Astrocyte (in vitro differentiated cells and primary cell): ENCODE measurements around the gene RPUSD3. TPM values are rescaled to one million over a fixed set of nuclear protein-coding genes. Genes with fewer than 3 reads are reported as not detected.

Source experiments
- DNase-seq: peaks from one replicate; pipeline ENCODE4 v3.0.0-alpha.2; 2010; ENCODE audit warnings: low read depth
- FAIRE-seq: peaks from 2 replicates; lab custom pipeline; 2011; peaks lifted over from hg19 to GRCh38; lab: Jason Lieb, UNC
- H2AFZ ChIP-seq: 2 replicates; pipeline ENCODE4 v1.6.0; 2012; ENCODE audit warnings: low read depth, low read length, inconsistent platforms
- H3K27ac ChIP-seq: 2 replicates; pipeline ENCODE4 v1.5.1; 2011; ENCODE audit warnings: low read depth, low read length, inconsistent platforms
- H3K27me3 ChIP-seq: 2 replicates; pipeline ENCODE4 v1.6.0; 2011; ENCODE audit warnings: low read length, inconsistent platforms; ENCODE audit not compliant: insufficient read depth
- H3K36me3 ChIP-seq: 2 replicates; pipeline ENCODE4 v1.5.1; 2011; ENCODE audit warnings: low read length, inconsistent platforms; ENCODE audit not compliant: insufficient read depth
- H3K4me1 ChIP-seq: 2 replicates; pipeline ENCODE4 v1.5.1; 2011; ENCODE audit warnings: low read length, inconsistent platforms; ENCODE audit not compliant: insufficient read depth
- H3K4me2 ChIP-seq: 2 replicates; pipeline ENCODE4 v1.6.0; 2012; ENCODE audit warnings: low read length, inconsistent platforms
- H3K4me3 ChIP-seq: 2 replicates; pipeline ENCODE4 v1.5.1; 2011; ENCODE audit warnings: low read depth, mild to moderate bottlenecking, low read length, inconsistent platforms; ENCODE audit not compliant: insufficient read depth
- H3K79me2 ChIP-seq: 2 replicates; pipeline ENCODE4 v1.6.0; 2012; ENCODE audit warnings: mild to moderate bottlenecking, low read length, inconsistent platforms; ENCODE audit not compliant: insufficient read depth
- H3K9ac ChIP-seq: 2 replicates; pipeline ENCODE4 v1.6.0; 2012; ENCODE audit warnings: mild to moderate bottlenecking, low read length, inconsistent platforms
- H3K9me3 ChIP-seq: 2 replicates; pipeline ENCODE4 v1.5.1; 2012; ENCODE audit warnings: low read depth, mild to moderate bottlenecking, low read length, inconsistent platforms; ENCODE audit not compliant: insufficient read depth
- H4K20me1 ChIP-seq: 2 replicates; pipeline ENCODE4 v1.6.0; 2012; ENCODE audit warnings: low read length, inconsistent platforms; ENCODE audit not compliant: insufficient read depth
- H3K27ac Mint-ChIP-seq: one replicate; pipeline ENCODE4 v1.8.0; 2021; ENCODE audit warnings: mild to moderate bottlenecking, mixed read lengths; ENCODE audit not compliant: unreplicated experiment
- H3K27me3 Mint-ChIP-seq: one replicate; pipeline ENCODE4 v1.8.0; 2021; ENCODE audit warnings: low read depth, mixed read lengths; ENCODE audit not compliant: unreplicated experiment
- H3K36me3 Mint-ChIP-seq: one replicate; pipeline ENCODE4 v1.8.0; 2021; ENCODE audit warnings: low read depth, mixed read lengths; ENCODE audit not compliant: unreplicated experiment
- H3K4me1 Mint-ChIP-seq: one replicate; pipeline ENCODE4 v1.8.0; 2021; ENCODE audit warnings: low read depth, mixed read lengths; ENCODE audit not compliant: unreplicated experiment
- H3K4me3 Mint-ChIP-seq: one replicate; pipeline ENCODE4 v1.8.0; 2021; ENCODE audit warnings: mild to moderate bottlenecking, moderate library complexity, mixed read lengths; ENCODE audit not compliant: unreplicated experiment
- H3K9me3 Mint-ChIP-seq: one replicate; pipeline ENCODE4 v1.8.0; 2021; ENCODE audit warnings: mild to moderate bottlenecking, mixed read lengths; ENCODE audit not compliant: unreplicated experiment
- EZH2 ChIP-seq: IDR thresholded peaks from 2 replicates; pipeline ENCODE4 v1.6.1; 2012; ENCODE audit warnings: mild to moderate bottlenecking, low read length, inconsistent platforms; ENCODE audit not compliant: insufficient read depth
- total RNA-seq: library from RNA; stranded (reverse); gene quantifications from 2 replicates; pipeline ENCODE4 v1.2.1, GENCODE V29; 2021
- TF ChIP-seq, protein P1 (sequence below): IDR thresholded peaks from 2 replicates; pipeline ENCODE4 v1.5.1; 2011; ENCODE audit warnings: low read depth, mild to moderate bottlenecking, inconsistent platforms, low read length, moderate library complexity; ENCODE audit not compliant: insufficient read depth

The RPUSD3 gene
- total RNA-seq, 1 donor from 2014 or later = 35.4 TPM

- peaks cover 22% of the 10 kb centered on the region for H3K36me3 Mint-ChIP-seq
- no peak overlapping the region for H3K27ac Mint-ChIP-seq
- H3K9me3 ChIP-seq = no peaks in the 10 kb centered on the region
- H3K79me2 ChIP-seq = no peaks in the 10 kb centered on the region
- H4K20me1 ChIP-seq = no peaks in the 10 kb centered on the region
- TF ChIP-seq EZH2 = no peak
- TF ChIP-seq, protein P1, sequence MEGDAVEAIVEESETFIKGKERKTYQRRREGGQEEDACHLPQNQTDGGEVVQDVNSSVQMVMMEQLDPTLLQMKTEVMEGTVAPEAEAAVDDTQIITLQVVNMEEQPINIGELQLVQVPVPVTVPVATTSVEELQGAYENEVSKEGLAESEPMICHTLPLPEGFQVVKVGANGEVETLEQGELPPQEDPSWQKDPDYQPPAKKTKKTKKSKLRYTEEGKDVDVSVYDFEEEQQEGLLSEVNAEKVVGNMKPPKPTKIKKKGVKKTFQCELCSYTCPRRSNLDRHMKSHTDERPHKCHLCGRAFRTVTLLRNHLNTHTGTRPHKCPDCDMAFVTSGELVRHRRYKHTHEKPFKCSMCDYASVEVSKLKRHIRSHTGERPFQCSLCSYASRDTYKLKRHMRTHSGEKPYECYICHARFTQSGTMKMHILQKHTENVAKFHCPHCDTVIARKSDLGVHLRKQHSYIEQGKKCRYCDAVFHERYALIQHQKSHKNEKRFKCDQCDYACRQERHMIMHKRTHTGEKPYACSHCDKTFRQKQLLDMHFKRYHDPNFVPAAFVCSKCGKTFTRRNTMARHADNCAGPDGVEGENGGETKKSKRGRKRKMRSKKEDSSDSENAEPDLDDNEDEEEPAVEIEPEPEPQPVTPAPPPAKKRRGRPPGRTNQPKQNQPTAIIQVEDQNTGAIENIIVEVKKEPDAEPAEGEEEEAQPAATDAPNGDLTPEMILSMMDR = no peak
- no peak overlapping the region for H3K9ac ChIP-seq
- no peaks in the 10 kb centered on the region for H3K27me3 Mint-ChIP-seq
- no peak for FAIRE-seq
- no peak overlapping the region for H3K4me3 Mint-ChIP-seq
- no peak overlapping the region for H3K4me3 ChIP-seq
- no peaks in the 10 kb centered on the region for H3K36me3 ChIP-seq
- H3K27me3 ChIP-seq = no peaks in the 10 kb centered on the region
- no peak overlapping the region for H3K27ac ChIP-seq
- no peaks in the 10 kb centered on the region for H3K4me1 ChIP-seq
- no peak overlapping the region for H2AFZ ChIP-seq
- H3K4me1 Mint-ChIP-seq = no peaks in the 10 kb centered on the region
- H3K4me2 ChIP-seq = no peak overlapping the region
- peaks cover 2% of the 10 kb centered on the region for H3K9me3 Mint-ChIP-seq
- DNase-seq = no peak
These were observed 25.0 kb downstream of the RPUSD3 start for GRCh38 chr3:9818666-9819335.

- Histone ChIP-seq H3K9me3 (no peaks in the 10 kb centered on the region), H3K27me3 (no peaks in the 10 kb centered on the region), H2AFZ (no peak overlapping the region), H3K79me2 (no peaks in the 10 kb centered on the region), H3K4me1 (no peaks in the 10 kb centered on the region), H3K27ac (no peak overlapping the region), H3K4me2 (no peak overlapping the region), H3K36me3 (no peaks in the 10 kb centered on the region), H3K4me3 (no peak overlapping the region), H4K20me1 (no peaks in the 10 kb centered on the region), H3K9ac (no peak overlapping the region)
- no peak for FAIRE-seq
- Mint-ChIP-seq H3K4me3 (no peak overlapping the region), H3K27me3 (no peaks in the 10 kb centered on the region), H3K36me3 (peaks cover 22% of the 10 kb centered on the region), H3K27ac (no peak overlapping the region), H3K9me3 (peaks cover 2% of the 10 kb centered on the region), H3K4me1 (no peaks in the 10 kb centered on the region)
- no peak for DNase-seq
- TF ChIP-seq, protein P1 = no peak
- no peak for TF ChIP-seq EZH2
These were observed 26.4 kb downstream of the RPUSD3 start for GRCh38 chr3:9817436-9817835.

DNA sequence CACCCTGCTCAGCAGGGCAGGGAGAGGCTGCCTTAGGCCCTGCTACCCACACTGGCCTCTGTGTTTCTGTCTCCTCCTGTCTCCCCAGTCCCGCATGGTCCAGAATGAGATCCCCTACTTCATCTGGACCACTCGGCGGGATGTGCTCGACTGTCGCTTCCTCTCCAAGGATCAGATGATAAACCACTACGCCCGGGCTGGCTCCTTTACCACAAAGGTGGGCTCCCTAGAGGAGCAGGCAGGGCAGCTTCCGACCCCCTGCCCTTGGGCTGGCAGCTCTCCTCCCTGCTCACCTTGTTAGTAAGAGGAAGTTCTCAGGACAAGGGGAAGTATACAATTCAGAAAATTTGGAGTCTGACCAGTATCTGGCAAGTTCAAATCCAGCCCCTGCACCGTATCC is 27.8 kb downstream of the RPUSD3 start:
- Histone ChIP-seq H3K27me3 (no peaks in the 10 kb centered on the region), H4K20me1 (no peaks in the 10 kb centered on the region), H3K4me3 (no peak overlapping the region), H3K4me2 (no peak overlapping the region), H3K9ac (no peak overlapping the region), H2AFZ (no peak overlapping the region), H3K4me1 (no peaks in the 10 kb centered on the region), H3K36me3 (no peaks in the 10 kb centered on the region), H3K9me3 (no peaks in the 10 kb centered on the region), H3K79me2 (no peaks in the 10 kb centered on the region), H3K27ac (no peak overlapping the region)
- H3K36me3 Mint-ChIP-seq = peaks cover 20% of the 10 kb centered on the region
- H3K27ac Mint-ChIP-seq = no peak overlapping the region
- FAIRE-seq (no peak), DNase-seq (no peak)
- H3K4me3 Mint-ChIP-seq = peak overlapping the region; percentile 5
- TF ChIP-seq, protein P1 = no peak
- TF ChIP-seq EZH2 = no peak
- peaks cover 2% of the 10 kb centered on the region for H3K9me3 Mint-ChIP-seq
- H3K27me3 Mint-ChIP-seq = no peaks in the 10 kb centered on the region
- H3K4me1 Mint-ChIP-seq = peaks cover 2% of the 10 kb centered on the region
